ENCODE results near the gene L3MBTL4.

Gene L3MBTL4

DNA sequence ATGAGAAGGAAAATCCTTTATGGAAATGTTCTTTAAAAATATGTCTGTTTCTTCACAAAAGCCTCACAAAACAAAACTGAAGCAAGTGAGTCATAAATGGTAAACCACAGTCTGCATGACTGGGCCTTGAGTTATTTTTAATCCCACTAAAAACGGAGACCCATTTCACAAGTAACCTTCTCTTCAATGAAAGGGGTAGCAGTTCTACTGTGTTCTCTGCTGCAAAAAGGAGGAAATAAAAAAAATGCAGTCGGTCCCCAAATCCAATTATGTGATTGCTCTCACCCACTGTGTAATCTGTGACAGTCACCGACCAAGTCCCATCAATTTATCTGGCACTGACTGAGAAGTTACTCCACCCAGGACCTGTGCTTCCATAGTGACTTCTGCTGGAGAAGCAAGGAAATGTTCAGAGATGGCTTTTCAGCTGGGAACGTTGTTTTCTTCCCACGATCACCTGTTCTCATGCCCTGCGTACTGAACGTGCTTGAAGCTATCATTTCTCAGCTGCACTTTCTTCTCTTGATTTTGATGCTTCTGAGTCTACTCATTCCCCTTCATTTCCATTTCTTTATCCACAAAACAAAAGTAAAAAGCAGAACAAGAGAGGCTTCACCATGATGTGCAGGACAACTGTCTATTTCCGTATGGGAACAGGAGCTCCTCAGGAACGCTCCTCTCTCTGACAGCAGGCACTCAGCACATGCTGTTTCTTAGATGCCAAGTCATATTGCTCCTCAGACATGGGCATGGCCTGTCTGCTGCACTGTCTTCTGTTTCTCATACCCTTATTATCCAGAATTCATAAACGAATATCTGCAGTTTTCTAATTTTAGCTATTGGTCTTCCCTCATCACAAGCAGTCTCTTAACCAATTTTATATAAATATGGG, 439.4 kb downstream of the L3MBTL4 start:
- no peak for TF ChIP-seq CTCF (IDR thresholded peaks at IDR 0.05; ENCODE audit: borderline replicate concordance, insufficient read depth, low read depth, low read length)

GRCh38 chr18:5974696-5975095, 440.0 kb downstream of the L3MBTL4 start:
- no peak for TF ChIP-seq CTCF (IDR thresholded peaks at IDR 0.05; ENCODE audit: borderline replicate concordance, insufficient read depth, low read depth, low read length)
- H3K4me3 ChIP-seq (ENCODE audit: low read depth, low read length), result no peak overlapping the region

More for the DNA sequence above, 439.4 kb downstream of the L3MBTL4 start:
- no peak overlapping the region for H3K4me3 ChIP-seq (ENCODE audit: low read depth, low read length)

GRCh38 chr18:5973099-5973498, 441.6 kb downstream of the L3MBTL4 start:
- H3K4me3 ChIP-seq (ENCODE audit: low read depth, low read length), result no peak overlapping the region
- TF ChIP-seq CTCF (IDR thresholded peaks at IDR 0.05; ENCODE audit: borderline replicate concordance, insufficient read depth, low read depth, low read length), result no peak

GRCh38 chr18:5972298-5972697, 442.4 kb downstream of the L3MBTL4 start:
- no peak overlapping the region for H3K4me3 ChIP-seq (ENCODE audit: low read depth, low read length)
- TF ChIP-seq CTCF (IDR thresholded peaks at IDR 0.05; ENCODE audit: borderline replicate concordance, insufficient read depth, low read depth, low read length), result no peak

DNA sequence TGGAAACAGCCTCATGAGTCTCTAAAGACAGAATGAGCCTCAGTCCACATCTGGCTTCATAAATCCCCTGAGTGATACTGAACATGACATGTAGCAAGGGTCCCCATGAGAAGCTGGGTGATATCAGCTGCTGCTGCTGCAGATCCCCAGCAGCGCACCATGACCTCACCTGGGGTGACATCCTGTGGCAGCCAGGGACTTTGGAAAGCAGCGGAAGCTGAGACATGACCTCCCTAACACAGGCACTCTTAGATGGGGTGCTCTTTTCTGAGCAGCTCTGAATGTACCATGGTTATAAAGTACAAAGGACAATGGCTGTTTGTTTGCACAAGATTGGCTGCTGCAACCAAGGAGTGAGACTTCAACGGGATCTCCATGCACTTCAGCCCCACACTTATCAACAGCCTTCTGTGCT, 444.7 kb downstream of the L3MBTL4 start:
- TF ChIP-seq CTCF (IDR thresholded peaks at IDR 0.05; ENCODE audit: borderline replicate concordance, insufficient read depth, low read depth, low read length), result no peak

GRCh38 chr18:5969355-5969988, 445.2 kb downstream of the L3MBTL4 start:
- no peak for TF ChIP-seq CTCF (IDR thresholded peaks at IDR 0.05; ENCODE audit: borderline replicate concordance, insufficient read depth, low read depth, low read length)
- no peak overlapping the region for H3K4me3 ChIP-seq (ENCODE audit: low read depth, low read length)

More for the DNA sequence above, 444.7 kb downstream of the L3MBTL4 start:
- no peak overlapping the region for H3K4me3 ChIP-seq (ENCODE audit: low read depth, low read length)
